ENCODE measurements around the gene NUCB2.

Gene NUCB2

GRCh38 chr11:17376493-17376892, 100.0 kb downstream of the NUCB2 start:
- no peak overlapping the region for H3K27ac ChIP-seq
- peaks cover 67% of the 10 kb centered on the region for H3K9me3 ChIP-seq
- 0 out of 2 replicates have a peak, but pooled peaks cover 13% of the 10 kb centered on the region for H3K36me3 ChIP-seq
- H3K4me3 ChIP-seq: no peak overlapping the region
- H3K4me2 ChIP-seq: no peak overlapping the region
- H3K27me3 ChIP-seq: no peaks in the 10 kb centered on the region
- no peak overlapping the region for H3K9ac ChIP-seq
- H4K20me1 ChIP-seq: no peaks in the 10 kb centered on the region
- no peak for TF ChIP-seq Cebpa-rat (IDR thresholded peaks at IDR 0.05)
- peaks cover 13% of the 10 kb centered on the region for H3K4me1 ChIP-seq

DNA sequence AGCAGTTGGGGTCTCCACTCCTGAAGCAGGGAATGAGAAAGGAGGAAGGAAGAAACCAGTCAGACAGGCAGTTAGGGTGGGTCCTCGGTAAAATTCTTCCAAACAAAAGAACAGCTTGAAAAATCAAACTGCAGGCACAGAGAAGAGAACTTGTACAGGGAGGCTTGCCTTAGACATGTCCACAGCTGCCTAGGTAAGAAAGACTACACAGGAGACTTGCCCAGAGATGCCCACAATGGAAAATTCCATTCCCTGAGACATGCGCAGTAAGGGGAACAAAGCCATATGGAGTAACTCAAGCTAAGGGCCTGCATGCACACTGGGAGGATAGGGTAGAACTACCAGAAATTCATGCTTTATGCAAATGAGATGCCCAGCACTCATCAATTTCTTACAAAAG, 102.1 kb downstream of the NUCB2 start:
- Histone ChIP-seq H3K36me3 (no peaks in the 10 kb centered on the region), H3K9ac (no peak overlapping the region), H3K4me3 (no peak overlapping the region), H3K4me2 (no peak overlapping the region), H3K27me3 (no peaks in the 10 kb centered on the region), H3K4me1 (peaks cover 13% of the 10 kb centered on the region), H4K20me1 (no peaks in the 10 kb centered on the region), H3K9me3 (peaks cover 45% of the 10 kb centered on the region), H3K27ac (no peak overlapping the region)
- TF ChIP-seq Cebpa-rat (IDR thresholded peaks at IDR 0.05): no peak

DNA sequence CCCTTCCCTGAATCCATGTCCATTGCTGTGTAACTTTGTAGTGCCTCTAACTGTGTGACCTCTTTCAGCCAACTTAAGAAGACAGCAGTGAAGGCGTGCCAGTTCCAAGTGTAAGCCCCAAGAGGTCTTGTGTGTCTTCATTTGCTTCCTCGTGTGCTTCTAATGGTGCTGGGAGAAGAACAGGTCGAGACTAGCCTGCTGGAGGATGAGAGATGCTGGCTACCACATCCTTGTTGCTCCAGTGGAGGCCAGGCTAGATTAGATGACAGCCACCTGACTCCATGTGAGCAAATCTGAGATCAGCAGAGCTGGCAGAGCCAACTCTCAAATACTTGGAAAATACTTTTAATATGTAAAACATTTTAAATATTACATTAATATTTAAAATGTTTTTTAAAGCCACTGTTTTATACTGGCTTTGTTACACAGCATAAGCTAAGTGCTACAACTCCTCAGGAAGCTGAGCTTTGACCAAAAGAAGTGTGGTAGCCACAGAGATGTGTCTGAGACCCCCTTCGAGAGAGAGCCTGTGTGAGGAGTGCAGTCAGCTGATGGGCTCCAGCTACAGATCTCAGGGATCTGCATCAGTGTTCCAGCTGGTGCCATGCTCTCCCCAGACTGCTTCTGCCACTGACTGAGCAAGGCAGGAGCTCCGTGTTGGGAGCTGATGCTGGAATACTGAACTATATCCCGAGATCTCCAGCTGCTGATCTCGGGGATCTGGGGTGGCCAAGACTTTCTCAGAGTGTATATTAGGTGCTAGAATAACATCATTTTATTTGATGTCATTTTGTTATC, 103.0 kb downstream of the NUCB2 start:
- no peaks in the 10 kb centered on the region for H4K20me1 ChIP-seq
- H3K27ac ChIP-seq: no peak overlapping the region
- no peak for TF ChIP-seq Cebpa-rat (IDR thresholded peaks at IDR 0.05)
- H3K9ac ChIP-seq: no peak overlapping the region
- H3K27me3 ChIP-seq: no peaks in the 10 kb centered on the region
- peaks cover 36% of the 10 kb centered on the region for H3K9me3 ChIP-seq
- peaks cover 18% of the 10 kb centered on the region for H3K4me1 ChIP-seq
- no peak overlapping the region for H3K4me3 ChIP-seq
- H3K36me3 ChIP-seq: no peaks in the 10 kb centered on the region
- no peak overlapping the region for H3K4me2 ChIP-seq

DNA sequence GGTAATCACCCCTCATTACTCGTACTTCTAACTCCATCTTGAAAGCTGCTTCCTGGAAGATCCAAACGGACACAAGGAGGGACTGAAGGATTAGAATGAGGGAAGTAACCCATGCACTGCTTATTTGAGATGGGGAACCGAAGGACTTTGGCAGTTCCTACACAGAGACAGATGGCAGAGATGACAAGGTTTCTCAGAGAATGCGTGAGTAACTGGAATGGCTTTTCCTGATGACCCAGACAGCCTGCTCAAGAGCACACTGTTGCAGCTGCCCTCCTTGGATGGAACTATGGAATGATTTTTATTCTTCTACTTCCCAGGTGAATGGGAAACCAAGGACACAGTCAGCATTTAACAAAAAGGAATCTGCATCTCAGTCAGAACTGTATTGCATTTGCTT, 104.6 kb downstream of the NUCB2 start:
- H3K27me3 ChIP-seq: no peaks in the 10 kb centered on the region

More for the DNA sequence above, 104.6 kb downstream of the NUCB2 start:
- H3K4me1 ChIP-seq: peaks cover 14% of the 10 kb centered on the region
- no peaks in the 10 kb centered on the region; the same call in 1 of the 2 replicates for H4K20me1 ChIP-seq
- no peaks in the 10 kb centered on the region for H3K36me3 ChIP-seq
- no peak overlapping the region for H3K27ac ChIP-seq
- no peak for TF ChIP-seq Cebpa-rat (IDR thresholded peaks at IDR 0.05)
- H3K4me2 ChIP-seq: no peak overlapping the region
- no peak overlapping the region for H3K9ac ChIP-seq
- H3K9me3 ChIP-seq: peaks cover 21% of the 10 kb centered on the region
- H3K4me3 ChIP-seq: no peak overlapping the region

Measured in BLaER1 (cell line).